Glutamatergic neuron (in vitro differentiated cells): ENCODE measurements around the gene LMO2. TPM values are rescaled to one million over a fixed set of nuclear protein-coding genes. Genes with fewer than 3 reads are reported as not detected.

Experiments
- DNase-seq: peaks from one replicate; pipeline ENCODE4 v3.0.0; 2022
- H3K27ac Mint-ChIP-seq: one replicate; pipeline ENCODE4 v1.8.0; 2020; ENCODE audit warnings: mild to moderate bottlenecking, mixed read lengths, inconsistent platforms; ENCODE audit not compliant: unreplicated experiment
- H3K27me3 Mint-ChIP-seq: one replicate; pipeline ENCODE4 v1.8.0; 2020; ENCODE audit warnings: mild to moderate bottlenecking, moderate library complexity, mixed read lengths, inconsistent platforms; ENCODE audit not compliant: unreplicated experiment
- H3K36me3 Mint-ChIP-seq: one replicate; pipeline ENCODE4 v1.8.0; 2020; ENCODE audit warnings: mild to moderate bottlenecking, mixed read lengths, inconsistent platforms; ENCODE audit not compliant: unreplicated experiment
- H3K4me1 Mint-ChIP-seq: one replicate; pipeline ENCODE4 v1.8.0; 2020; ENCODE audit warnings: mild to moderate bottlenecking, low read depth, mixed read lengths, inconsistent platforms; ENCODE audit not compliant: unreplicated experiment
- H3K4me3 Mint-ChIP-seq: one replicate; pipeline ENCODE4 v1.8.0; 2020; ENCODE audit warnings: mild to moderate bottlenecking, mixed read lengths, inconsistent platforms; ENCODE audit not compliant: unreplicated experiment
- H3K9me3 Mint-ChIP-seq: one replicate; pipeline ENCODE4 v1.8.0; 2020; ENCODE audit warnings: mild to moderate bottlenecking, moderate library complexity, mixed read lengths, inconsistent platforms; ENCODE audit not compliant: unreplicated experiment
- CTCF ChIP-seq: fragments of 200-600 bp; sonication (generic); IDR thresholded peaks from one replicate; pipeline ENCODE4 v1.5.0; 2021; ENCODE audit not compliant: partially characterized antibody, unreplicated experiment
- total RNA-seq: library from RNA; stranded (reverse); fragmentation: NEBNext Ultra II Directional; extraction: Animal tissue kit (Norgen Biotek cat#: 25700); gene quantifications from one replicate; pipeline ENCODE4 v1.2.1, GENCODE V29; 2021; ENCODE audit not compliant: unreplicated experiment

LMO2 gene
- total RNA-seq, 1 donor from 2014 or later: 2.7 TPM

- H3K27me3 Mint-ChIP-seq: peaks cover 18% of the 10 kb centered on the region
- peaks cover 15% of the 10 kb centered on the region for H3K4me1 Mint-ChIP-seq
- no peak for TF ChIP-seq CTCF
- no peak overlapping the region for H3K27ac Mint-ChIP-seq
- DNase-seq: no peak
- H3K9me3 Mint-ChIP-seq: no peaks in the 10 kb centered on the region
- H3K4me3 Mint-ChIP-seq: peak overlapping the region; percentile 79
- no peaks in the 10 kb centered on the region for H3K36me3 Mint-ChIP-seq
These were observed 23.8 kb downstream of the LMO2 start for GRCh38 chr11:33867996-33868646.

- Mint-ChIP-seq H3K27ac (no peak overlapping the region), H3K4me1 (peaks cover 15% of the 10 kb centered on the region)
- no peak for TF ChIP-seq CTCF
These were observed 24.3 kb downstream of the LMO2 start for GRCh38 chr11:33867561-33867960.

GRCh38 chr11:33866936-33867335 is 24.9 kb downstream of the LMO2 start:
- Mint-ChIP-seq H3K4me3 (no peak overlapping the region), H3K4me1 (peaks cover 19% of the 10 kb centered on the region), H3K27ac (no peak overlapping the region), H3K9me3 (no peaks in the 10 kb centered on the region), H3K27me3 (peaks cover 14% of the 10 kb centered on the region), H3K36me3 (no peaks in the 10 kb centered on the region)
- no peak for DNase-seq
- TF ChIP-seq CTCF: no peak

More at GRCh38 chr11:33867561-33867960, 24.3 kb downstream of the LMO2 start:
- Mint-ChIP-seq H3K4me3 (no peak overlapping the region), H3K9me3 (no peaks in the 10 kb centered on the region), H3K36me3 (no peaks in the 10 kb centered on the region), H3K27me3 (peaks cover 17% of the 10 kb centered on the region)
- no peak for DNase-seq

- no peak overlapping the region for H3K4me3 Mint-ChIP-seq
- peaks cover 1% of the 10 kb centered on the region for H3K9me3 Mint-ChIP-seq
- H3K36me3 Mint-ChIP-seq: no peaks in the 10 kb centered on the region
- DNase-seq: no peak
- TF ChIP-seq CTCF: no peak
- no peak overlapping the region for H3K27ac Mint-ChIP-seq
- peaks cover 17% of the 10 kb centered on the region for H3K4me1 Mint-ChIP-seq
- H3K27me3 Mint-ChIP-seq: peaks cover 6% of the 10 kb centered on the region
These were observed 27.4 kb downstream of the LMO2 start for GRCh38 chr11:33864479-33864878.

- no peak for DNase-seq
- TF ChIP-seq CTCF: no peak
- no peak overlapping the region for H3K4me3 Mint-ChIP-seq
- peaks cover 1% of the 10 kb centered on the region for H3K9me3 Mint-ChIP-seq
- peaks cover 17% of the 10 kb centered on the region for H3K4me1 Mint-ChIP-seq
- H3K36me3 Mint-ChIP-seq: no peaks in the 10 kb centered on the region
- H3K27me3 Mint-ChIP-seq: peaks cover 5% of the 10 kb centered on the region
- no peak overlapping the region for H3K27ac Mint-ChIP-seq
These were observed 28.3 kb downstream of the LMO2 start for GRCh38 chr11:33863418-33864172.
